Prostate gland (tissue), 2 donors: Measurements from ENCODE around the gene ADAMTS12. TPM values are rescaled to one million over a fixed set of nuclear protein-coding genes. Genes with fewer than 3 reads are reported as not detected.

Experiments used
- DNase-seq: peaks from one replicate; pipeline ENCODE4 v3.0.0-alpha.2; 2019; ENCODE audit warnings: low spot score
- H3K27ac ChIP-seq, 2 donors: fragments of 200-600 bp; sonication (generic); 2 replicates each; pipeline ENCODE4 v1.5.1; 2017 to 2019
- H3K27me3 ChIP-seq: fragments of 200-600 bp; sonication (generic); replicated peaks from 2 replicates; pipeline ENCODE4 v1.5.1; 2019; ENCODE audit not compliant: insufficient read depth
- H3K36me3 ChIP-seq, 2 donors: fragments of 200-600 bp; sonication (generic); 1 replicate in 1 of 2; 2 replicates in 1 of 2; pipeline versions ENCODE4 v1.5.1 to v1.8.1; 2017 to 2019
- H3K4me1 ChIP-seq: fragments of 200-600 bp; sonication (generic); replicated peaks from 2 replicates; pipeline ENCODE4 v1.5.1; 2019
- H3K4me3 ChIP-seq, 2 donors: fragments of 200-600 bp; sonication (generic); 2 replicates each; pipeline ENCODE4 v1.5.1; 2017 to 2019
- H3K9me3 ChIP-seq: fragments of 200-600 bp; sonication (generic); 2 replicates; pipeline ENCODE4 v1.5.1; 2017
- POLR2A ChIP-seq: fragments of 450-650 bp; IDR thresholded peaks from one replicate; pipeline ENCODE4 v1.6.1; 2016; ENCODE audit warnings: antibody characterized with exemption, mild to moderate bottlenecking
- POLR2AphosphoS5 ChIP-seq: sonication (generic); formaldehyde crosslinking; IDR thresholded peaks from one replicate; pipeline ENCODE4 v1.6.1; 2017; ENCODE audit warnings: antibody characterized with exemption
- WGBS: methylation state at CpG from one replicate; pipeline ENCODE4 v1.1.5; 2018; 5-methylcytosine and 5-hydroxymethylcytosine counted together
- intact Hi-C: fragments of 100-400 bp; cut with DNase I; formaldehyde crosslinking; loops from one replicate; pipeline ENCODE4 v1.14.2; 2022
- total RNA-seq, 2 donors: library from RNA; depleted of rRNA; stranded (reverse); fragments of >200 nt; gene quantifications; one replicate each; pipeline ENCODE4 v1.1.0, GENCODE V29; 2016
- TF ChIP-seq, protein P1 (sequence below), 4 experiments: fragments of 200-600 bp in 2 of 4; fragments of 450-650 bp in 2 of 4; sonication (generic) in 2 of 4; IDR thresholded peaks; 1 replicate in 3 of 4; 2 replicates in 1 of 4; pipeline ENCODE4 v1.5.1; 2016 to 2019; ENCODE audit warnings: antibody characterized with exemption in 4 of 4, mild to moderate bottlenecking in 2 of 4, moderate library complexity in 2 of 4

Gene ADAMTS12
- total RNA-seq, 2 donors from 2014 or later: 0.09 to 3.7 TPM

DNA sequence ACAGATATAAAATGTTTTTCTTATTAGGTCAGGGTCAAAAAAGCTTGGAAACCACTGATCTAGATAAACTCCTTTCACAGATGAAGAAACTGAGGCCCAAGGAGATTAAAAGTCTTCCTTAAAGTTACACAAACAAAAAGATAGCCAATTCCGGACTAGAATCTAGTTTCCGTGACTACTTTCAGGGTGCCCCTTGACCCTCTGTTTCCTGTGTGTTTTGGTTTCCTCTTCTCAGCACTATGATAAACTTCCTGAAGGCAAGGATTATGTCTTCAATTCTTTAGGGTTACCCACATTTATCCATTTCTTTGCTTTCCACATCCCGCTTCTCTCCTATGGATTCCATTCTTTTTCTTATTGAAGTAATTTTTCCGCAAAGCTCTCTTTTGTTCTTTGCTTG lies 83.1 kb downstream of the ADAMTS12 start:
- Histone ChIP-seq H3K27ac (no peak overlapping the region), H3K4me1 (no peaks in the 10 kb centered on the region), H3K9me3 (no peaks in the 10 kb centered on the region), H3K36me3 (no peaks in the 10 kb centered on the region), H3K27me3 (no peaks in the 10 kb centered on the region), H3K4me3 (no peak overlapping the region)
- DNase-seq: no peak
- 93% methylated on average over 4 of the region's 4 CpGs for WGBS
- TF ChIP-seq POLR2A: no peak
- no peak for TF ChIP-seq POLR2AphosphoS5
- TF ChIP-seq, protein P1, sequence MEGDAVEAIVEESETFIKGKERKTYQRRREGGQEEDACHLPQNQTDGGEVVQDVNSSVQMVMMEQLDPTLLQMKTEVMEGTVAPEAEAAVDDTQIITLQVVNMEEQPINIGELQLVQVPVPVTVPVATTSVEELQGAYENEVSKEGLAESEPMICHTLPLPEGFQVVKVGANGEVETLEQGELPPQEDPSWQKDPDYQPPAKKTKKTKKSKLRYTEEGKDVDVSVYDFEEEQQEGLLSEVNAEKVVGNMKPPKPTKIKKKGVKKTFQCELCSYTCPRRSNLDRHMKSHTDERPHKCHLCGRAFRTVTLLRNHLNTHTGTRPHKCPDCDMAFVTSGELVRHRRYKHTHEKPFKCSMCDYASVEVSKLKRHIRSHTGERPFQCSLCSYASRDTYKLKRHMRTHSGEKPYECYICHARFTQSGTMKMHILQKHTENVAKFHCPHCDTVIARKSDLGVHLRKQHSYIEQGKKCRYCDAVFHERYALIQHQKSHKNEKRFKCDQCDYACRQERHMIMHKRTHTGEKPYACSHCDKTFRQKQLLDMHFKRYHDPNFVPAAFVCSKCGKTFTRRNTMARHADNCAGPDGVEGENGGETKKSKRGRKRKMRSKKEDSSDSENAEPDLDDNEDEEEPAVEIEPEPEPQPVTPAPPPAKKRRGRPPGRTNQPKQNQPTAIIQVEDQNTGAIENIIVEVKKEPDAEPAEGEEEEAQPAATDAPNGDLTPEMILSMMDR (IDR thresholded peaks at IDR 0.05): no peak
- intact Hi-C loops: no loop called here

DNA sequence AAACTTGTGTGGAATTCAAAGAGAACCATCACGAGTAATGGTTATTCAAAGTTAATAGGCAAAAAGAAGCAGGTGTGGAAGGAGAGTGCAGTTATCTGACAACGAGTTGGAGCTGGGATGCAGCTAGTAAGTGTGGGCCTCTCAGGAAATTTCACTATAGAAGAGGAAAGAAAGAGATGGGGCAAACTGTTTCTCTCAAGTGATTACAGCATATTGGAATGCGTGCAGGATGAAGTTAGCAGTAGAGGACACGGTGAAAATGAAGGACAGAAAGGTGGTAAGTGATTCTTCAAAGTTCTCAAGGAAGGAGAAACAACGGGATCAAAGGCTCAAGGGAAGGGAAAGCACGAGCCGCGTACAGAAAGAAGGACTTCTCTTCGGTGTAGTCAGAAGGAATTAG lies 84.0 kb downstream of the ADAMTS12 start:
- 87% methylated on average over 9 of the region's 9 CpGs for WGBS

GRCh38 chr5:33806738-33807442 lies 84.9 kb downstream of the ADAMTS12 start:
- Histone ChIP-seq H3K27ac (no peak overlapping the region), H3K4me3 (no peak overlapping the region), H3K27me3 (no peaks in the 10 kb centered on the region), H3K36me3 (no peaks in the 10 kb centered on the region), H3K9me3 (no peaks in the 10 kb centered on the region), H3K4me1 (no peaks in the 10 kb centered on the region)
- intact Hi-C loops: no loop called here
- WGBS: 86% methylated on average over 13 of the region's 13 CpGs
- TF ChIP-seq POLR2AphosphoS5 (no peak), POLR2A (no peak)
- TF ChIP-seq, protein P1 (IDR thresholded peaks at IDR 0.05): no peak
- no peak for DNase-seq

More for the DNA sequence above, 84.0 kb downstream of the ADAMTS12 start:
- Histone ChIP-seq H3K27ac (no peak overlapping the region), H3K4me1 (no peaks in the 10 kb centered on the region), H3K9me3 (no peaks in the 10 kb centered on the region), H3K27me3 (no peaks in the 10 kb centered on the region), H3K4me3 (no peak overlapping the region), H3K36me3 (no peaks in the 10 kb centered on the region)
- intact Hi-C loops: no loop called here
- no peak for DNase-seq
- TF ChIP-seq, protein P1 (IDR thresholded peaks at IDR 0.05): no peak
- no peak for TF ChIP-seq POLR2A
- no peak for TF ChIP-seq POLR2AphosphoS5

DNA sequence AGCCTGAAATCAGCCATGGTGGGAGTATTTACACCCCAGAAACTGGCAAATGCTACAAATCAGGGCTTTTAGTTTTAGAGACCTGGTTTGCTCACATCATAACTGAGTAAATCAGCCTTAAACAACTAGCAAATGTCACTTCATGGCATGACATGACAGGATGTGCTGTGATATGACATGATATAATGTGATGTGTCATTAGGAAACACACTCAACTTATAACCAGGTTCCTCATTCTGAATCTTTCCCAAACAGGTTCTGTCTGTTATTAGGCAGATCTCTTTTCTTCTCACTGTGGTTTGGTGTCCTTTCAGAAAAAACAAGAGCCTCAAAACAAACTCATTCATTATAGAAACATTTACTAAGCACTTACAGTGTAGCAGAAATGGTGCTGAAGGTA lies 90.5 kb downstream of the ADAMTS12 start:
- Histone ChIP-seq H3K27ac (no peak overlapping the region), H3K4me3 (no peak overlapping the region), H3K9me3 (no peaks in the 10 kb centered on the region), H3K36me3 (no peaks in the 10 kb centered on the region), H3K4me1 (no peaks in the 10 kb centered on the region), H3K27me3 (no peaks in the 10 kb centered on the region)
- intact Hi-C loops: no loop called here
- TF ChIP-seq POLR2AphosphoS5 (no peak), POLR2A (no peak)
- TF ChIP-seq, protein P1 (IDR thresholded peaks at IDR 0.05): no peak
- DNase-seq: no peak

GRCh38 chr5:33800241-33800950 lies 91.4 kb downstream of the ADAMTS12 start:
- Histone ChIP-seq H3K4me3 (no peak overlapping the region), H3K9me3 (no peaks in the 10 kb centered on the region), H3K4me1 (no peaks in the 10 kb centered on the region), H3K36me3 (no peaks in the 10 kb centered on the region), H3K27ac (no peak overlapping the region), H3K27me3 (no peaks in the 10 kb centered on the region)
- DNase-seq: no peak
- 70% methylated on average over 7 of the region's 7 CpGs for WGBS
- TF ChIP-seq, protein P1 (IDR thresholded peaks at IDR 0.05): no peak
- TF ChIP-seq POLR2A: no peak
- TF ChIP-seq POLR2AphosphoS5: no peak
- intact Hi-C loops: no loop called here
